NCI-H187 treated with DMSO at 0.1 percent for 48 hours (cell line): ENCODE measurements around the gene WNT2.
"Not testable (repeated sequence)": the region's sequence is repeated elsewhere in the genome, so short reads cannot be mapped to it uniquely, and the experiment has no call there.

ENCODE experiments used
- DNase-seq: peaks from one replicate; lab custom pipeline; 2025; lab: John Stamatoyannopoulos, UW

Gene WNT2

DNA sequence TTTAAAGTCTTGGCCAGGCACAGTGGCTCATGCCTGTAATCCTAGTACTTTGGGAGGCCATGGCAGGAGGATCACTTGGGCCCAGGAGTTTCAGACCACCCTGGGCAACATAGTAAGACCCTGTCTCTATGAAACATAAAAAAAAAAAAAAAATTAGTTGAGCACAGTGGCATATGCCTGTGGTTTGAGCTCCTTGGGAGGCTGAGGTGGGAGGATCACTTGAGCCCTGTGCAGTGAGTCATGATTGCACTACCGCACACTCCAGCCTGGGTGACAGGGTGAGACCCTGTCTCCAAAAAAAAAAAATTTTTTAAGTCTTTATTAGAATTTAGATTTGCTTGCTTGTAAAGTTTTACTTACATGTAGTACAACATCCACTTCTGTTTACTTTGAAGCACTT is 14.0 kb downstream of the WNT2 start:
- DNase-seq, result no peak

DNA sequence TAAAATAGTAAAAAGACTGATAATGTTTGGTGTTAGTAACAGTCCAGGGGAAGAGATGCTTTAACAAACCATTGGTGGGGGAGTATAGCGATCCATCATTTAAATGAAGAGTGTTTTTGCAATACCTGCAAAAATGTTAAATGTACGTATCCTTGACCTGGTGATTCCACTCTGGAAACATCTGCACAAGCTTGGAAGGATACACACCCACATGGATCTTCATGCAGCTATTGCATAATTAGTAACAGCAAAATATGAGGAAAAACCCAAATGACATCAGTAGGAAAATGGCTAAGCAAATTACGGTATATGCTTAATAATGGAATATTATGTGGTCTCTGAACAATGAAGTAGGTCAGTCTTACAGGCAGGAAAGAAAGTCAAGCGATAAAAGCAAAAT is 20.5 kb downstream of the WNT2 start:
- DNase-seq, result no peak

DNA sequence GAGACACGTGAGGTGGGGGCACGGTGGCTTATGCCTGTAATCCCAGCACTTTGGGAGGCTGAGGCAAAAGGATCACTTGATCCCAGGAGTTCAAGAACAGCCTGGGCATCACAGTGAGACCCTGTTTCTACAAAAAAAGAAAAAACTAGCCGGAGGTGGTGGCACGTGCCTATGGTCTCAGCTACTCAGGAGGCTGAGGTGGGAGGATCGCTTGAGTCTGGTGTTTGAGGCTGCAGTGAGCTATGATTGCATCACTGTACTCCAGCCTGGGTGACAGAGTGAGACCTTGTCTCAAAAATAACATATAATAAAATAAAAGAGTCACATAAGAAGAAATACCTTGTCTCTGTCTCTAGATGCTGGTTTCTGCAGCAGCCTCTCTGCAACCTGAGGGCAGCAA is 22.4 kb downstream of the WNT2 start:
- DNase-seq, result not testable (repeated sequence)

DNA sequence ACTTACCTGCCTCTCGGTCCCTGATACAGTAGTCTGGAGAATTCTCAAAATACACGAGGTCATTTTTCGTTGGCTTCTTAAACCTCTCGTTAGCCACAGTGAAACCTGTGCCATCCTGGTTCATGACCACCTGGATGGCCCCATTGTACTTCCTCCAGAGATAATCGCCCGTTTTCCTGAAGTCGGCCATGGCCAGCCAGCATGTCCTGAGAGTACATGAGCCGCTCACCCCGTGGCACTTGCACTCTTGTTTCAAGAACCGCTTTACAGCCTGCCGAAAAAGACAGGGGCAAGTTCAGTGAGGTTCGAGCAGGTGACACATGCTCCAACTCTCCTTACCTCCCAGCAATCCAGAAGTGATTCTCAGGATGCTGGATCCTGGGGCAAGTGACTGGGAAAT is 25.3 kb downstream of the WNT2 start:
- no peak for DNase-seq

DNA sequence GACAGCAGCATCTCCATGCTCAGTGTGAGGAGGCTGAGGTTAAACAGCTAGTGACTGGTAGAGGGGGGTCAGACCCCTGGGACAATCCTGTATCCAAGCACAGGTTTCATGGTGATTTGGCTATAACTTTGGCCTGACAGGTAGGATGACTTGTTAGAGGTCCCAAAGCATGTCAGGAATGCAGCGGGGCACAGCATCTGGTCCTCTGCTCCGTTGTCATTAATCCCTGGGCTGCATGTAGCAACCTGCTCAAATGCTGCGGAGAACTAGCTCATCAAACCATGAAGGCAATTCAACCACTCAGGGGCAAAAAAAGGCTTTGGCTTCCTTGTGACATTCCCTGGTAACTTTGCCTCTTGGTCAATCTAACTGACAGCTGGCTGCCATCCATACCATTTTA is 26.8 kb downstream of the WNT2 start:
- no peak for DNase-seq

DNA sequence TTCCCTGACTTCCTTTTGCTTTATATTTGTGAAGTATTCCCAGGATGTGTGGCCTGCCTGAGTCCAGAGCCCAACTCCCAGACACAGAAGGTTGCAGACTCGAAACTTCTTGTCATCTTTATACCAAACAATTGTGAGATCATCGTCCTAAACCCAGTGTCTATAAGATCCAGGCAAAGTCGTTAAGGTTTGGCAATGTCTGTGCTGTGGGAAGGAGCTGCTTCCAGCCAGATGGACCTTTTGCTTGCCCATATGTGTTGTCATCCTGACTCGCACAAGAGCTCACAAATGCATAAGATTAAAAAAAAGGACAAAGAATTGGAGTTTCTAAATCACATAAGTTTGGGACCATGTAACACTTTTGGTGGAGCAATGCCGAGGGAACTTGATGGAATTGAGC is 37.0 kb downstream of the WNT2 start:
- no peak for DNase-seq

DNA sequence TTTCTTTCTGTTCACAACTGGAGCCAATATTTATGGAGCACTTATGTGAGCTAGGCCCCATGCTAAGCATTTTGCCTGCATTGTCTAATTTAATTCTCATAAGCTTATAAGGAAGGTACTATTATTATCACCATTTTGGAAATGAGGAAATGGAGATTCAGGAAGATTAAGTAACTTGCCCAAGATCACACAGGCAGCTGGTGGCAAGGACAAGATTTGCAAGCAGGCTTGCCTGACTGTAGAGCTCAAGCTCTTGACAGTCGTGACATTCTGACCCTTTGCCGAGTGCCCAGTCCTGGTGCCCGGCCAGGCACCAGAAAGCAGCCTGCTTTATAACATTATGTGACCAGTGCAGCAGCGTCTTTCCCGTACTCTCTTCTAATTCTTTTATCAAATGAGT is 38.2 kb downstream of the WNT2 start:
- no peak for DNase-seq

DNA sequence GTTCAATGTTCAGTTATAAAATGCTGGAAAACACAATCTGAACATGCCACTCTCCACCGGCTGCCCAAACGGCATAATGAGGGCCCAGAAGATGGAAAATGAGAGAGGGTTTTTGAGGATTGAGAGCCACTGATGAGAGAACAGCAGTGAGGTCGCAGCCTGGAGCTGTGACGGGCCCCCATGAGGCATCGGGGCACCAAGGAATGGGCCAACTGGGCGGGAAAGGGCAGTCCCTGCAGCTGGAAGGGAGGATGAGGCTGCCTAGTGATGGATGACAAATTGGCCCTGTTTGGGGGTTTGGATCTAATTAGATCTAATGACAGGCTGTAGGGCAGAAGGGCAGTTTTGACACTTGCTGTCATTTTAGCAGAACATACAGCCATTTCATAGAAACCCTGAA is 39.1 kb downstream of the WNT2 start:
- no peak for DNase-seq

DNA sequence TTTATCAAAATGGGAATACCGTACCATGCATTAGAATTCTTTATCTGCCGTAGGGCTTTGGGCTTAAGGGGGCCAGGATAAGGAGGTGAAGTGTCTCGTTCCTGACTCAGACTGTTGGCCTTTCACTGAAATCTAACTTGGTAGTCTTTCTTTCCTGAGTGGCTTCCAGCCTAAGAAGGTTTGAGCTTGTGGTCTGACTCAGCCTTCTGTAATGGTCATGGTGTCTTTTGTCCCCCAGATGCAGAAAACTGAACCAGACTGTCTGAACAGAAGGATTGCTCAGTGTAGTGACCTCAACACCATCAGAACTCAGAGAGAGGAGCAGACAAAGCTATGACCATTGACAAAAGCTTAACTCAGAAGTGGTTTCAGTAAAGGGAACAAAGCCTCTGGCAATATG is 39.5 kb downstream of the WNT2 start:
- no peak for DNase-seq

DNA sequence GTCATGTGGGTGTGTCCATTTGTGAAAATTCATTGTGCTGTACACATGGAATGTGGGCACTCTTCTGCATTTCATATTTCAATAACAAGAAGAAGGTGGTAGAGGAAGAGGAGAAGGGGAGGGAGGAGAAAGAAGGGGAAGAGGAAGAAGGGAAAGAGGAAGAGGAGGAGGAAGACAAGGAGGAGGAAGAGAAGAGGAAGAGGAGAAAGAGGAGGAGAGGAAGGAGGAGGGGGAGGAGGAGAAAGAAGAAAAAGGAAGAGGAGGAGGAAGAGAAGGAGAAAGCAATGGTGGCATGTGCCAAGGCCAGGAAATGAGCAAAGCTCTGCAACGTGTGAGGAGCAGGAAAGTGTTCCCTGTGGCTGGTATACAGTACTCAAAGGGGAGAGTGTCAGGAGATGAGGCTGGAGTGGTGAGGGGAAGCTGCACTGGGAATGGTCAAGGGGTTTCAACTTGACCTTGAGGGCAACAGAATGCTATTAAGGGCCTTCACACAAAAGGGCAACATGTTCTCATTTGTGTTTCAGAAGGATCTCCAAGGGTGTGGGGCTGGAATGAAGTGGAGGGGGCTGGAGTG is 40.5 kb downstream of the WNT2 start:
- no peak for DNase-seq

DNA sequence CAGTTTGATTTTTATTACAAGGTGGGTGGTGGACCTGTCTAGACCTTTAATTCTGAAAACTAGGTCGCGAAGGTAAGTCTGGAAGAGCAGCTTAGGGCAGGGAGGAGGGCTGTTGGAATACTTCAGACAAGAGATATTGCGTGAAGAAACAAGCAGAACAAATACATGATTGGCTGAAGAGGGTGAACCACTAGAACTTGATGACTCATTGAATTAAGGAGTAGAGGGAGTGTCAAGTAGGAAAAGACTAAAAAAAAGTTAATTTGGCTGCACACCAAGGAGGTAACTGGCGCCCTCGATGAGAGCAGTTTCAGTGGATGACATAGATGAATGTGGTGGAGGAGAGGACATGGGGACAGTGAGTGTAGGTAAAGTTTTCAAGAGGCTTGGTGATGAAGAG is 41.3 kb downstream of the WNT2 start:
- DNase-seq, result no peak

DNA sequence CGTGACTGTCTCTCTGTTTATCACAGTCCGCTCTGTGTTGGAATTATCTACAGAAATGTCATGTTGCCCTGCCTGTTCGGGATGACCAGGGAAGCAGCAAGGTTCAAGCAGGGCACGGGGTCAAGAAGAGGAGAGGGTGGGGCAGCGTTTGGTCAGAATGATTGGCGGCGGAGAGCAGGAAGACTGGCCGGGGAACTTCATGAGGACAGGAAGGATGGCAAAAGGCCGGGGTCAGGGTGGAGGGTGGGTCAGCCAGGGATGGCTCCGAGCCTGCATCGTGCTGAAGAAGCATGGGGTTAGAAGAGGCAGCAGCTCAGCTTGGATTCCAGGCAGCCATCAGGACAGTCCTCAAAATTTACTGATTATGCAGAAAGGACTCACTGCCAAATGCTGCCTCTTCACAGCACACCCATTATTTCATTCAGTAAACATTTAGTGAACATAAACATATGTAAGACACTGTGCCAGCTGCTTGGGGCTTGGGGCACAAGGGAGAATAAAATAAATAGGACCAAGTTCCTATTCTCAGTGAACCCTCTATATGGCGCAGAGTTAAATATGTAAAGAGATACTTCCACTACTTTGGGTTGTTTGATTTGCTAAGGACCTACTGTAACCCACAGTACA is 42.8 kb downstream of the WNT2 start:
- no peak for DNase-seq

DNA sequence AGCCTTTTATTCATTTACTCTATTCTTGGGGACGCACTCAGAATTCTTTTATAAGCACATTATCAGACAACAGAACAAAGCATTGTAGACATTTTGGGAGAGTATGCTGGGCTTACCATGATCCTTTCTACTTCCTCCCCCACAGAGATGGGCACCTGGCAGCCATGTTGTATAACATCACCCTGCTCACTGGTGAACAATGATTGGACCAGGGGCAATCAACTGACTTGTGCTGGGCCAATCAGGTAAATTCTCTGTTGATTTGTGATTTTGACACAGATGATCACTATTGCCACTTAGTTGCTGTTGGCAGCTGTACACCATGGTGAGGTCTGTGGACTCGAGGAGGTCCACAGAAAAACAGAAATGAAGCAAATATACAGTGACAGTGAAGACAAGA is 43.7 kb downstream of the WNT2 start:
- no peak for DNase-seq

DNA sequence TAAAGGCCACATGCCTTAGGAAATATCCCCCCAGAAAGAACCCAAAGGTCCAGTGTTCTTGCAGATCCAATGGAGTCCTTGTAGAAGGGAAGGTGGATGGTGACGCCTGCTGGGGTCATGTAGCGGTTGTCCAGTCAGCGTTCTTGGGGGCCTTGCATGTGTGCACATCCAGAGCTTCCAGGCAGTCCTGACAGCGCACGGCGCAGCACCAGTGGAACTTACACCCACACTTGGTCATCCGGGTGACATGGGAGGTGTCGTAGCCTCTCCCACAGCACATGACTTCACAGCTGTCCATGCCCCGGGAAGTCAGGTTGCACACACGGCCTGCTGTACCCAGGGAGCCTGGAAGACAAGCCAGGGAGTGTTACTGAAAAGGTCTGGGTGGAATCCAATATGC is 44.8 kb downstream of the WNT2 start:
- no peak for DNase-seq

DNA sequence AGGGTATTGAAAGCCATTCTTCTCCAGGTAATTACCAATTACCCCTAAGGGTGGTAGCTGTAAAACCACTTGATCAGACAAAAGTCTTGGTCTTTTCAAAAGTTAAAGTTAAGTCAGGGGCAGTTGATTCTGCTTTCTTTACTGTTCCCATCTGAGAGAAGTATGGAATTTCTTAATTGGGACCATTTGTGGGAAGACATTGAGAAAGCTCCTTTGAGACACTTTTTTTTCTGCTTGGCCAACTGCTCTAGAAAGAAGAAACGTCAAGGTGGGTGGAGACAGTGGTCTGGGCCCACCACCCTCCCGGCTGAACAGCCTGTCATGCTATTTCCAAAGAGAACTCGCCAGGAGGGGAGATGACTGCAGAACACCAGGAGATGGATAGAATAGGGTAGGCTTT is 45.3 kb downstream of the WNT2 start:
- DNase-seq, result no peak

DNA sequence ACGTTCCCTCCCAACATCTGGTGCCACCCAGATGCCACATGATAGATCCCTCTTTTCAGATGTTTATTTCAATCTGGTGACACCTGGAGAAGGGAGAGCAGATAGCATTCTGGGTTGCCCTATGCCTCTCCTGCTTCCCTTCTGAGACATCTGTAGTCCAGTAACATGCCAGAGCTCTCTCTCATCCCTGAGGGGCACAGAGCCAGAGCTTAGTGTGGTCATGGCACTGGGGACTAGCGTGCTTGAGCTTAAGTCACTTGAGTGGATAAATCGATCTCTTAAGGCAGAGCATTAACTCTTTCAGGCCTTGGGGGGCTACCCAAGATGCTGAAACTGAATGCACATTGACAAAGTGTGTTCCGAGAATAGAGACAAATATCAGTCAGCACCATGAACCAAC is 47.9 kb downstream of the WNT2 start:
- no peak for DNase-seq

DNA sequence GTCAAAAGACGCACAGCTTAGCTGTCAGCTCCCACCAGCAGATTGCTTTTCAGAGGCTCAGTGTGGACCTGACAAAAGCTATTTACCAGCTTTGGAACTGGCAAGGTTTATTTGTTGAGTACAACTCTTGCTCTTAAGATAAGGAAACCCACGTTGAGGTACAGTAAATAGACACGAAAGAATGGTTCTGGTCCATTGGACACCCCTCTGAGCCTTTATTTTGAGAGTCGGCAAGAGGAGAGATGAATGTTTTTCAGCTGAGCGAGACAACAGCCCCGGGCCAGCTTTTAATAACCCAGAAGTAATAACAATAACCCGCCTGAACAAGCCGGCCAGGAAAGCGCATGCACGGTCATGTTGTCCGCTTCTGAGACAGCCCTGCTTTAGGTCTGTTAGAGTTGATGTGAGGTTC is 49.0 kb downstream of the WNT2 start:
- DNase-seq, result peak; percentile 66

DNA sequence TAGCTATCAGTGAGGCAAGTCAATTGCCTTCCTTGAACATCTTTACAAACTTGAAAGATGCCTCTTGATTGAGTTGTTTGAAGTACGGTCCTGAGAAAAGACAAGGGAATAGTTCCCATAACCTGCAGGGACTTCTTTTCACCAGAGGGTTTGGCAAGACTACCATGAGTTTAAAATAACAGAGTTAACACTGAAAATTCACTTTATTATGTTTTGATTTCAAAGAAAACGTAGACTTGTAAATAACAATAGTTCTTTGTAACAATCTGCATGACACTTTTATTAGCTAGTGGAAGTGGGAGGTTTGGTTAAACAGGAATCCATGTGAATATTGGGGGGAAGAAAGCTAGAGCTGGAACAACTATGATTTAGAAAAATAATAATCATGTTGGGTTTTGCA is 49.5 kb downstream of the WNT2 start:
- no peak for DNase-seq

DNA sequence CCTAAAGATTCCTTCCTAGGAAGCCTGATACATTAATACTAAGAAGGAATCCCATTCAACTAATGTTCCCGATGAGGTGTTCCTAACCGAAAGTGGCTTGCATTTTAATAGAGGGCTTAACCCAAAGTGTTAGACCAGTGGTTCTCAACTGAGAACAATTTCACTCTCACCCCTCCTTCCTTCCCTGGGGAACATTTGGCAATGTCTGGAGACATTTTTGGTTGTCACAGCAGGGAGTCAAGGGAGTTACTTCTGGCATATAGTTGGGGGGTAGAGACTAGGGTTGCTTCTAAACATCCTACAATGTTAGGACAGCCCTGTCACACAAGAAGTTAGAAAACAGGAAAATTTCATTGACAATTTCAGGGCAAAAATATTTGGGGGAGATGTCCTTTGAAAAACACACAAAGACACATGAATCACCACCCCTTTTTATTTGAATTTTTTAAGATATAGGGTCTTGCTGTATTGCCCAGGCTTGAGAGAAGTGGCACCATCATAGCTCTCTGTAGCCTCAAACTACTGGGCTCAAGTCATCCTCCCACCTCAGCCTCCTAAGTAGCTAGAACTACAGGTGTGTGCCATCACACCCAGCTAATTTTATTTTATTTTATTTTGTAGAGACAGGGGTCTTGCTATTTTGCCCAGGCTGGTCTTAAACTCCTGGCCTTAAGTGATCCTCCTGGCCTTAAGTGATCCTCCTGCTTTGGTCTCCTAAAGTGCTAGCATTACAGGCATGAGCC is 50.7 kb downstream of the WNT2 start:
- DNase-seq, result no peak

DNA sequence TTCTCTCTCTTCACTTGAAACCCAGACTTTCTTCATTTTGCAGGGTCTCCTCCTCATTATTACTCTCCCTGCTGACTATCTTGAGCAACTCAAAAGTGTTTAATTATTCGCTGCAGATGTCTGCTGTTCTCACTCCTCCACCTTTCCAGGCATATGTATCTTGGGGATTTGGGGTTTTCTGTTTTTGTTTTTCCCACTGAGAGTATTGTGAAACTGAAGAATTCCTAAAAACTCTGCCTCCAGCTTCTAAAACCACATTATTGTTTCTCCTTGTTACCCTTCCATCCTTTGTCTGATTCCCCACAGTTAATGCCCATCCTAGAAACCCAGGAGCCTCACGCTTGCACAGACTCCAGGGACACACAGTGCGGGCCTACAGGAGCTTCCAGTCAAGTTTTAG is 51.3 kb downstream of the WNT2 start:
- no peak for DNase-seq

DNA sequence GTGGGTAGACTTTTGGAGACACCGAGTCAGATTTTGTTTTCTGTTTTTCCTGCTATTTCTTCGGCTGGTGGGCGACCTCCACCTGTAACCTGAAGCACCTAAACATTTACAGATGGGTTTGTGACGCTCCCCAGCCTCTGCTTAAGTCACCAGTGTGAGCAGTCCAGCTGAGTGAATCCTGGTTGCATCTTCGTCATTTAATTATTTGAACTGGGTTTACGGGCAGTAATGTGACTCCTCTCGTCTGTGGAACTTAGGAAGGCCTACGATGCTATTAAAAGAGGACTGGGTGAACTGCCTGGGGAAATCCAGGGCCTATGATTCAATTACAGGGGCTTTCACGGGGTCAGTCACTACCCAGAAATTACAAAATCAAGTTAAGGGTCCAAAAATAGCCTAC is 52.5 kb downstream of the WNT2 start:
- DNase-seq, result no peak

DNA sequence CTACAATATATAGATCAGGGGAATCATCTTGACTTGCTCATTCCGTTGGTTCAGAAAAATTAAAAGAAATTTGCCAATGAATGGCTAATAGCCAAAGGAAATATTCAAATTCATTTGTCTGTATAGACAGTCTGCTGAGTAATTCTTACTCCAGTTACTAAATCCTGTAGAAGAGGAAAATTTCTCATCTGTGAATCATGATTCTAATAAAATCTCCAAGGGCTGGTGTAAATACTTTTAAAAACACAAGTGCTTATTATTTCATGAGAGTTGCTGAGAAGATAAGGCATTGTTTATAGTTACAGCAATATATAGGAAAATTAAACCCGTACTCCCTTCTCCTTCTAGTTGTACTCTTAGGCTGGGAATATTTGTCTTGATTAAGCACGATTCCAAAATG is 53.0 kb downstream of the WNT2 start:
- DNase-seq, result no peak

DNA sequence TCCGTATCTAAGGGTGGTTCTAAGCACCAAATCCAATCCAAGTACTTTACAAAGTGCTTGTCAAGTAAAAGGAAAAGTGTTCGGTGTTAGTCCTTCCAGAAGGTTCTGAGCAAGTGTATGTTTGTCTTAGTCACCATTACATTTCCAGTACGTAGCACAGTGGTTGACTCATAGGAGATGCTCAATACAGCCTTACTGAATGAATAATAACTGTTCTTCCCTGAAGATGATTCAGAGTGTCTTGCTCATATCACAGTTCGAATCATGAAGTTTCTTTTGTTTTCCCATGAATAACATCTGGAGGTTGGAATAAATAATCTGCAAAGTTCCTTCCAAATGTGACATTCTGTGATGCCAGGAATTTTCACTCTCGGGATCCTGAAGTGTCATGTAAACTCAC is 53.4 kb downstream of the WNT2 start:
- DNase-seq, result no peak

DNA sequence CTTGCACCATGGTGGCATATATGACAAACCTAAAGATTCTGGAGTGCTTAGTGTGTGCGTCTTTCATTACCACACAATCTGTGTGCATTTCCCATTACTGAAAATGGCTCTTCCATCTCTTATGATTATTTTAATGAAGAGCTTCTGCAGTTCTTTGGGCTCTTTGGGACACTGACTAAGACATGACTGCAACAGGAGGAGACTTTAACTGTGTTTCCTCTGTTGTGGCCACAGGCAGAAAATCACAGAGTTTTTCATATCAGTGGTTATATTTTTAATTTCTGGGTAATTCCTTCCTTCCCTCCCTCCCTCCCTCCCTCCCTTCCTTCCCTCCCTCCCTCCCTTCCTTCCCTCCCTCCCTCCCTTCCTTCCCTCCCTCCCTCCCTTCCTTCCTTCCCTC is 58.1 kb downstream of the WNT2 start:
- no peak for DNase-seq
